Measurements from ENCODE around the gene ANKRD63.

ANKRD63 gene

GRCh38 chr15:40248006-40248783 is 34.7 kb downstream of the ANKRD63 start (continued):
- TF ChIP-seq POU6F1 (CRISPR knock-in tag; IDR thresholded peaks at IDR 0.05; ENCODE audit: borderline replicate concordance, low read depth) (no peak), CREB5 (CRISPR knock-in tag; IDR thresholded peaks at IDR 0.05; ENCODE audit: low read depth) (no peak), TOX (CRISPR knock-in tag; IDR thresholded peaks at IDR 0.05; ENCODE audit: borderline replicate concordance) (no peak), PPARA (CRISPR knock-in tag; IDR thresholded peaks at IDR 0.05; ENCODE audit: borderline replicate concordance) (no peak), ZNF70 (CRISPR knock-in tag; IDR thresholded peaks at IDR 0.05) (no peak), CSDC2 (CRISPR knock-in tag; IDR thresholded peaks at IDR 0.05) (no peak), ZFP30 (CRISPR knock-in tag; IDR thresholded peaks at IDR 0.05) (no peak), ZC3H10 (CRISPR knock-in tag; IDR thresholded peaks at IDR 0.05) (no peak), ZNF8 (CRISPR knock-in tag; IDR thresholded peaks at IDR 0.05) (no peak), ZNF565 (CRISPR knock-in tag; conservative IDR thresholded peaks at IDR 0.05; ENCODE audit: low read depth) (no peak), ARNTL (CRISPR knock-in tag; IDR thresholded peaks at IDR 0.05; ENCODE audit: borderline replicate concordance, low read depth) (no peak), OSR1 (CRISPR knock-in tag; IDR thresholded peaks at IDR 0.05) (no peak), SNAI2 (CRISPR knock-in tag; IDR thresholded peaks at IDR 0.05) (no peak)

- ATAC-seq = no peak
- TF ChIP-seq POU6F1 (CRISPR knock-in tag; IDR thresholded peaks at IDR 0.05; ENCODE audit: borderline replicate concordance, low read depth) (no peak), ZNF565 (CRISPR knock-in tag; conservative IDR thresholded peaks at IDR 0.05; ENCODE audit: low read depth) (no peak), ARNTL (CRISPR knock-in tag; IDR thresholded peaks at IDR 0.05; ENCODE audit: borderline replicate concordance, low read depth) (no peak), TOX (CRISPR knock-in tag; IDR thresholded peaks at IDR 0.05; ENCODE audit: borderline replicate concordance) (no peak), OSR1 (CRISPR knock-in tag; IDR thresholded peaks at IDR 0.05) (no peak), SNAI2 (CRISPR knock-in tag; IDR thresholded peaks at IDR 0.05) (no peak)
These were observed 35.4 kb downstream of the ANKRD63 start for GRCh38 chr15:40247406-40247971.

- no peak for ATAC-seq
These were observed 36.2 kb downstream of the ANKRD63 start for GRCh38 chr15:40246496-40247280.

More at GRCh38 chr15:40246496-40247280, 36.2 kb downstream of the ANKRD63 start:
- TF ChIP-seq ZNF565 (CRISPR knock-in tag; conservative IDR thresholded peaks at IDR 0.05; ENCODE audit: low read depth) (no peak), TCF4 (CRISPR knock-in tag; IDR thresholded peaks at IDR 0.05; ENCODE audit: borderline replicate concordance) (no peak), PATZ1 (CRISPR knock-in tag; IDR thresholded peaks at IDR 0.05; ENCODE audit: borderline replicate concordance) (no peak), CSDC2 (CRISPR knock-in tag; IDR thresholded peaks at IDR 0.05) (no peak), ZNF8 (CRISPR knock-in tag; IDR thresholded peaks at IDR 0.05) (no peak), PPARA (CRISPR knock-in tag; IDR thresholded peaks at IDR 0.05; ENCODE audit: borderline replicate concordance) (no peak), ZFP30 (CRISPR knock-in tag; IDR thresholded peaks at IDR 0.05) (no peak)

Measured in SK-N-SH treated with all-trans-retinoic acid at 6 μM for 48 hours (cell line).